T-helper 2 cell treated with Interferon-gamma antibody and Interleukin-4, amounts not matched to agents 100 ng/mL and 5 ng/mL, for 36 hours (primary cell): ENCODE results near the gene RAB42. TPM values are rescaled to one million over a fixed set of nuclear protein-coding genes. Genes with fewer than 3 reads are reported as not detected.

ENCODE experiments used
- intact Hi-C: fragments of 100-400 bp; cut with micrococcal nuclease; formaldehyde crosslinking; loops from one replicate; pipeline ENCODE4 v1.15.1; 2023
- total RNA-seq: library from RNA; stranded (reverse); gene quantifications from 2 replicates; pipeline ENCODE4 v1.2.3, GENCODE V29; 2022

Gene RAB42
- total RNA-seq, 1 donor from 2014 or later, result 0.14 TPM

DNA sequence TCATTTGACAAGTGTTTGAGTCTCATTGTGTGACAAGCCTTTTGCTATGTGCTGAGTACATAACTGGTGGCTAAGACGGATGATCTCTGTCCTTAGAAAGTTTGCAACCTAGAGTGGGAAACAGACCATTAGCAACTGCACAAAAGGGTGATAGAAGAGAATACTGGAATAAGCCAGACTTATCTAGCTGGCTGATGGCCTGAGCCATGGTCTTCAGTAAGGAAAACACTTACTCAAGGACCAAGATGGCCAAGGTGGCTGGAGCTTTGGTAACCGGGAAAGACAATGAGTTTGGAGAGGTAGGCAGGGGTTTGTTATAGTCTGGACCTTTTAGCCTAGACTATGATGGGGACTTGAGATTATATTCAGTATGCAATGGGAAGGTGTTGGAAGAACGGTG lies 52.4 kb downstream of the RAB42 start:
- intact Hi-C loops, result loop anchor here (5.0 kb wide), 2 partner anchors 137 to 397 kb away; partner anchors contain the start of gene RCC1

Other genes with a start within 250 kb of the RAB42 start
- 32.1 and 32.4 TPM in 2 replicates for gene PHACTR4, start 222.5 kb upstream of the RAB42 start, total RNA-seq
- 79.6 and 82.6 TPM in 2 replicates for gene RCC1, start 86.2 kb upstream of the RAB42 start, total RNA-seq
- gene TRNAU1AP, start 39.2 kb upstream of the RAB42 start, total RNA-seq, result 56.7 and 59.4 TPM in 2 replicates
- gene TAF12, start 50.8 kb downstream of the RAB42 start, total RNA-seq, result 35.1 and 35.2 TPM in 2 replicates
- gene RNU11, start 56.3 kb downstream of the RAB42 start, total RNA-seq, result not detected in 2 replicates
- 25.9 and 29.2 TPM in 2 replicates for gene GMEB1, start 76.5 kb downstream of the RAB42 start, total RNA-seq
- 76.9 and 86.7 TPM in 2 replicates for gene YTHDF2, start 144.7 kb downstream of the RAB42 start, total RNA-seq
- not detected in 2 replicates for gene OPRD1, start 219.9 kb downstream of the RAB42 start, total RNA-seq